ENCODE data around the gene KCNQ4.

KCNQ4 gene

GRCh38 chr1:40780678-40781607 is 2.6 kb upstream of the KCNQ4 start:
- no peak for DNase-seq
- Mint-ChIP-seq H3K4me3 (no peak overlapping the region), H3K27ac (no peak overlapping the region), H3K36me3 (ENCODE audit: low read depth) (peaks cover 21% of the 10 kb centered on the region), H3K4me1 (ENCODE audit: low read depth) (peaks cover 8% of the 10 kb centered on the region), H3K9me3 (peaks cover 3% of the 10 kb centered on the region), H3K27me3 (peaks cover 35% of the 10 kb centered on the region)

- peaks cover 1% of the 10 kb centered on the region for H3K9me3 Mint-ChIP-seq
- peaks cover 8% of the 10 kb centered on the region for H3K4me1 Mint-ChIP-seq (ENCODE audit: low read depth)
- no peak for DNase-seq
- peaks cover 14% of the 10 kb centered on the region for H3K36me3 Mint-ChIP-seq (ENCODE audit: low read depth)
- no peak overlapping the region for H3K27ac Mint-ChIP-seq
- H3K4me3 Mint-ChIP-seq, result no peak overlapping the region
- peaks cover 35% of the 10 kb centered on the region for H3K27me3 Mint-ChIP-seq
Observed at GRCh38 chr1:40781608-40781971, 2.0 kb upstream of the KCNQ4 start.

DNA sequence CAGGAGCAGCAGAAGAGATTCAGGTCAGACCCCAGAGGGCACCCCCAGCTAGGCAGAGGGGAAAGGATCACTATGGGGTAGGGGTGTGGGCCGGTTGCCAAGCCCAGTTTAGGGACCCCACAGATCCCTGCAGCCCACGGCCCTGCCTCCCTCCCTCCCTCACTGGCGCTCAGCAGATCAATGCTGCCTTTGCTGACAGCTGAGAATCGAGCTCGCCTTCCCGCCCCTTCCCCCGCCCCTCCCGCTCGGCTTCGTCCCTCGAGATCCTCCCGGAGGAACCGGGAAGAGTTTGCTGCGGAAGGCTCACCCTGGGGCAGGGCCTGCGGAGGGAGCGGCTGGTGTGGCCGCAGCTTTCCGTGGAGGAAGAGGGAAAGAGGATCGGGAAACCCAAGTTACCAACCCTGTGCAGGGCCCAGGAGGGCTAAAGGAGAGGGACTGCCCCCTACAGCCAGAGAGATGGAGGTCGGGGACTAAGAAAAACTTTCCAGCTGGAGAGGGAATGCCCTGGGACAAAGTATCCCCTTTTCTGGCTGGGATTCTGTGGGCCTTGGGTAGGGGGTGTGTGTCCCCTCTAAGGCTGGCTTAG is 1.1 kb upstream of the KCNQ4 start:
- DNase-seq, result no peak
- Mint-ChIP-seq H3K27me3 (peaks cover 35% of the 10 kb centered on the region), H3K4me1 (ENCODE audit: low read depth) (peaks cover 8% of the 10 kb centered on the region), H3K27ac (no peak overlapping the region), H3K9me3 (no peaks in the 10 kb centered on the region), H3K36me3 (ENCODE audit: low read depth) (peaks cover 7% of the 10 kb centered on the region), H3K4me3 (no peak overlapping the region)

DNA sequence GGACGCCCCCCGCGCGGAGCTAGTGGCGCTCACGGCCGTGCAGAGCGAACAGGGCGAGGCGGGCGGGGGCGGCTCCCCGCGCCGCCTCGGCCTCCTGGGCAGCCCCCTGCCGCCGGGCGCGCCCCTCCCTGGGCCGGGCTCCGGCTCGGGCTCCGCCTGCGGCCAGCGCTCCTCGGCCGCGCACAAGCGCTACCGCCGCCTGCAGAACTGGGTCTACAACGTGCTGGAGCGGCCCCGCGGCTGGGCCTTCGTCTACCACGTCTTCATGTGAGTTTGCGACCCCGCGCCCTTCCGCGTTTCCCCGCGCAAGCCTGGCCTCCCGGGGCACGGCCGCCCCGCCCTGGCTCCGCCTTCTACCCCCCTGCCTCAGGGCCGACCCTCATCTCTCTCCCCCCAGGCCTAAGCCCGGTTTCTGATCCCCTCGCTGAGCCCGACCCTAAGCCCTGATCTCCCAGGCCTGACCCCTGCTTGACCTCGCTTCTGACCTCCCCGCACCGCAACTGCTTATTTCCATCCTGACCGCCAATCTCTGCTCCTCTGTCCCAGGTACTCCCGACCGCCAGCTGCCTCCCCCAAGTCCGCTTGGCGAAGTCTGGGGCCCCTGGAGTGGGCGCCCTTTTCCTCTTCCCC is 669 bp downstream of the KCNQ4 start:
- Mint-ChIP-seq H3K4me1 (ENCODE audit: low read depth) (peaks cover 8% of the 10 kb centered on the region), H3K27me3 (peaks cover 35% of the 10 kb centered on the region), H3K9me3 (no peaks in the 10 kb centered on the region), H3K4me3 (peak overlapping the region; percentile 65), H3K36me3 (ENCODE audit: low read depth) (no peaks in the 10 kb centered on the region), H3K27ac (peak overlapping the region; percentile 29)
- DNase-seq, result no peak

GRCh38 chr1:40784771-40785151 is 1.2 kb downstream of the KCNQ4 start:
- DNase-seq, result no peak
- peaks cover 35% of the 10 kb centered on the region for H3K27me3 Mint-ChIP-seq
- H3K27ac Mint-ChIP-seq, result no peak overlapping the region
- H3K9me3 Mint-ChIP-seq, result no peaks in the 10 kb centered on the region
- H3K4me3 Mint-ChIP-seq, result no peak overlapping the region
- no peaks in the 10 kb centered on the region for H3K36me3 Mint-ChIP-seq (ENCODE audit: low read depth)
- H3K4me1 Mint-ChIP-seq (ENCODE audit: low read depth), result peaks cover 8% of the 10 kb centered on the region

GRCh38 chr1:40785446-40785845 is 1.9 kb downstream of the KCNQ4 start:
- Mint-ChIP-seq H3K4me1 (ENCODE audit: low read depth) (peaks cover 8% of the 10 kb centered on the region), H3K27me3 (peaks cover 35% of the 10 kb centered on the region), H3K4me3 (no peak overlapping the region), H3K27ac (no peak overlapping the region), H3K36me3 (ENCODE audit: low read depth) (no peaks in the 10 kb centered on the region), H3K9me3 (no peaks in the 10 kb centered on the region)
- DNase-seq, result no peak

DNA sequence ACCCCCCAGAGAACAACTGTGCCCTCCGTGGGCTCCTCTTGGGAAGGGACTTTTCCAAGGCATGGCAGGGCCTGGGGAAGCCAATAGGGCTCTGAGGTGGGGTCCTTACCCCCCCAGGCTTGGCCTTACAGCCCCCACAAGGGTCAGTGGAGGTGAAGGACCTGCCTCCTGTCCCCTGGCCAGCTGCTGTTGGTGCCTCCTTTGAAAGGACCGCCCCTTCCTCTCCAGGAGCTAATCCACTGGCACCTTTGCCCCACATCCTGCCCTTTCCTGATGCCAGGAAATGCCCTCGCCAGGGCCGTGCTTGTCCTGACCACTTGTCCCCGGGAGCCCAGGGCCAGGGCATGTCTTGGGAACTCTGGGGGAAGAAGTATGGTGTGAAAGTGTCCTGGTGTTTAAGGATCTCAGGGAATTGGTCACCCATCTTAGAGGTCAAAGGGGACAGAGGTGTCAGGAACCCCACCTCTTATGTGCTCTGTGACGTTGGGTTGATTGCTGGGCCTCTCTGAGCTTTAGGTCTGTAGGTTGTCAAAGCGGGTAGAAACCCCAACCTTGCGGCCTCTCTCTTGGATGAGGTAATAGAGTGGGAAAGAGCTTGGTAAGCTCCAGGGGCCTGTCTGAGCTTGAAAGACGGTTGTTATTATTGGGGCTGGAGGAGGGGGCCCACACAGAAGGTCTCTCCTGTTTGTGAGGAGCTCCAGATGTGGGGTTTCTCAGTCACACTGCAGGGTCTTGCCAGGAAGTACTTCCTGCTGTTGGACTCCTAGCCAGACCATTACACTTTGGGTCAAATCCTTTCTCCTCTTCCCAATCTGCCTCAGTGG is 2.8 kb downstream of the KCNQ4 start:
- H3K27ac Mint-ChIP-seq, result no peak overlapping the region
- no peak overlapping the region for H3K4me3 Mint-ChIP-seq
- no peaks in the 10 kb centered on the region for H3K9me3 Mint-ChIP-seq
- H3K4me1 Mint-ChIP-seq (ENCODE audit: low read depth), result peaks cover 8% of the 10 kb centered on the region
- DNase-seq, result no peak
- peaks cover 35% of the 10 kb centered on the region for H3K27me3 Mint-ChIP-seq
- no peaks in the 10 kb centered on the region for H3K36me3 Mint-ChIP-seq (ENCODE audit: low read depth)

GRCh38 chr1:40786995-40787705 is 3.6 kb downstream of the KCNQ4 start:
- no peaks in the 10 kb centered on the region for H3K9me3 Mint-ChIP-seq
- no peak for DNase-seq
- H3K4me3 Mint-ChIP-seq, result no peak overlapping the region
- peaks cover 8% of the 10 kb centered on the region for H3K4me1 Mint-ChIP-seq (ENCODE audit: low read depth)
- no peaks in the 10 kb centered on the region for H3K36me3 Mint-ChIP-seq (ENCODE audit: low read depth)
- no peak overlapping the region for H3K27ac Mint-ChIP-seq
- H3K27me3 Mint-ChIP-seq, result peaks cover 32% of the 10 kb centered on the region

DNA sequence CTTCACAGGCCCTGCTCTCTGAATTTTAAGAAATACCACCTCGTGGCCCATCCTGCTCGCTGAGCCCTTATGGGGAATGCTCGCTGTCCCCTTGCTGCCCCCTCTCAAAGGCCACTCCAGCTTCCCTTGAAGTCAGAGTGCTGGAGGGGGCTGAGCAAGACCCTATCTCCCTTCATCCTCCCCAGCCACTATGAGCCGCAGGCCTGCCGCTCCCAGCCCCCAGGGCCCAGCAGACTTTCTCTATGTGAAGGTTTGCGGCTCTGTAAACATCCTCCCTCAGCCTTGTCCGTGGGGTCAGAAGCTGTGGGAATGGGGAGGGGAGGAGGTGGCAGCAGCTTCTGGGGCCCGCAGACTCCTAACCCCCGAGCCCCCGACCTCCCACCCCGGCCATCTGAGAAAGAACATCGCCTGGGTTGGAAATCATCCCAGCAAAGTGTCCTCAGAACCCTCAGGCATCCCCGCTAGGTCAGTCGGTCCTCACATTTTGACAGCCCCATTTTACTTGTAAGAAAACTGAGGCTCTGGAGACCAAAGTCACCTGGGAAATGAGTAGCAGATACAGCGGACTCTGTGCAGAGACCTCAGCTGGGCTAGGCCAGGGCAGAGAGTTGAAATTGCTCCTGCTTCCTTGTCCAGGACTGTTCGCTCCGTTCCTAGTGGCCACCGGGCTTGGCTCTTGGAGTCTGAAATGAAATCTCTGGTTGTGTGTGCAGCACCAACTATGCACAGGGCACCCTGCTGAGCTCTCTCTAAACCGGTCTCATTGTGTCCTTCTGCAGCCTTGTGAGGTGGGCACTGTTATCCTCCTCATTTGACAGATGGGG is 4.4 kb downstream of the KCNQ4 start:
- Mint-ChIP-seq H3K27me3 (peaks cover 24% of the 10 kb centered on the region), H3K9me3 (no peaks in the 10 kb centered on the region), H3K4me3 (no peak overlapping the region), H3K36me3 (ENCODE audit: low read depth) (no peaks in the 10 kb centered on the region), H3K4me1 (ENCODE audit: low read depth) (peaks cover 6% of the 10 kb centered on the region), H3K27ac (no peak overlapping the region)
- no peak for DNase-seq

GRCh38 chr1:40788561-40789341 is 5.2 kb downstream of the KCNQ4 start:
- Mint-ChIP-seq H3K36me3 (ENCODE audit: low read depth) (no peaks in the 10 kb centered on the region), H3K27me3 (peaks cover 19% of the 10 kb centered on the region), H3K4me3 (no peak overlapping the region), H3K9me3 (no peaks in the 10 kb centered on the region), H3K4me1 (ENCODE audit: low read depth) (peaks cover 2% of the 10 kb centered on the region), H3K27ac (no peak overlapping the region)
- no peak for DNase-seq

- Mint-ChIP-seq H3K4me3 (no peak overlapping the region), H3K36me3 (ENCODE audit: low read depth) (no peaks in the 10 kb centered on the region), H3K4me1 (ENCODE audit: low read depth) (peaks cover 2% of the 10 kb centered on the region), H3K9me3 (no peaks in the 10 kb centered on the region), H3K27ac (no peak overlapping the region), H3K27me3 (peaks cover 19% of the 10 kb centered on the region)
- DNase-seq, result no peak
Observed at GRCh38 chr1:40789342-40789598, 5.7 kb downstream of the KCNQ4 start.

- Mint-ChIP-seq H3K27me3 (peaks cover 13% of the 10 kb centered on the region), H3K4me3 (no peak overlapping the region), H3K27ac (no peak overlapping the region), H3K4me1 (ENCODE audit: low read depth) (peaks cover 1% of the 10 kb centered on the region), H3K36me3 (ENCODE audit: low read depth) (no peaks in the 10 kb centered on the region), H3K9me3 (no peaks in the 10 kb centered on the region)
- DNase-seq, result no peak
Observed at GRCh38 chr1:40789661-40790430, 6.3 kb downstream of the KCNQ4 start.
